HEK293 (cell line): ENCODE data around the gene PBX3.

ENCODE experiments used
- CTCF ChIA-PET: fragments of 350-600 bp; formaldehyde crosslinking; extraction: SDS; loops from one replicate; lab custom pipeline; 2021; ENCODE audit warnings: antibody characterized with exemption; lab: Yijun Ruan, JAX
- POLR2A ChIA-PET: fragments of 300-600 bp; formaldehyde crosslinking; extraction: SDS; loops from one replicate; lab custom pipeline; 2020; ENCODE audit warnings: antibody characterized with exemption, inconsistent platforms; lab: Yijun Ruan, JAX
- H3K27ac ChIP-seq: fragments of 200-500 bp; sonication (Bioruptor generic); 2 replicates; pipeline ENCODE4 v1.5.1; 2014; ENCODE audit warnings: low read depth, low read length, control low read depth, inconsistent platforms; ENCODE audit errors: extremely low read depth
- H3K36me3 ChIP-seq, 2 experiments: fragments of 200-500 bp in 1 of 2; sonication (Bioruptor generic) in 1 of 2; 1 replicate in 1 of 2; 2 replicates in 1 of 2; pipeline ENCODE4 v1.5.1; 2014 to 2017; ENCODE audit warnings: inconsistent platforms in 2 of 2, low read length in 2 of 2; ENCODE audit not compliant: control insufficient read depth in 2 of 2, insufficient read depth in 1 of 2
- H3K4me1 ChIP-seq: fragments of 200-500 bp; sonication (Bioruptor generic); 2 replicates; pipeline ENCODE4 v1.5.1; 2014; ENCODE audit warnings: mild to moderate bottlenecking, low read length, inconsistent platforms; ENCODE audit not compliant: control insufficient read depth, insufficient read depth
- H3K4me3 ChIP-seq: 2 replicates; pipeline ENCODE4 v1.5.1; 2011; ENCODE audit warnings: low read depth, mild to moderate bottlenecking, control low read depth, low read length, moderate library complexity
- H3K9me3 ChIP-seq: fragments of 200-500 bp; sonication (Bioruptor generic); 2 replicates; pipeline ENCODE4 v1.5.1; 2014; ENCODE audit warnings: low read depth, low read length, inconsistent platforms; ENCODE audit not compliant: control insufficient read depth, insufficient read depth
- HOXD13 ChIP-seq: sonication (generic); formaldehyde crosslinking; IDR thresholded peaks from 2 replicates; pipeline ENCODE4 v1.8.0; 2022; ENCODE audit warnings: missing genetic modification reagents, borderline replicate concordance
- TCF7L2 ChIP-seq: IDR thresholded peaks from 2 replicates; pipeline ENCODE4 v1.6.1; 2011; ENCODE audit warnings: low read depth, mild to moderate bottlenecking, inconsistent platforms, low read length, moderate library complexity, borderline replicate concordance
- ZNF433 ChIP-seq: fragments of 450-650 bp; formaldehyde crosslinking; IDR thresholded peaks from 2 replicates; pipeline ENCODE4 v1.5.1; 2016; ENCODE audit warnings: missing biosample characterization, missing genetic modification characterization, low read depth
- ZNF600 ChIP-seq: fragments of 450-650 bp; formaldehyde crosslinking; IDR thresholded peaks from 2 replicates; pipeline ENCODE4 v1.5.1; 2016; ENCODE audit warnings: missing biosample characterization, missing genetic modification characterization
- ZNF610 ChIP-seq: fragments of 450-650 bp; formaldehyde crosslinking; IDR thresholded peaks from 2 replicates; pipeline ENCODE4 v1.5.1; 2016; ENCODE audit warnings: missing biosample characterization, missing genetic modification characterization, borderline replicate concordance
- ZNF624 ChIP-seq: fragments of 450-650 bp; formaldehyde crosslinking; IDR thresholded peaks from 2 replicates; pipeline ENCODE4 v1.5.1; 2017; ENCODE audit warnings: missing biosample characterization, missing genetic modification characterization
- ZNF768 ChIP-seq: fragments of 450-650 bp; formaldehyde crosslinking; IDR thresholded peaks from 2 replicates; pipeline ENCODE4 v1.5.1; 2018; ENCODE audit warnings: missing biosample characterization, mild to moderate bottlenecking, missing genetic modification characterization
- ZSCAN16 ChIP-seq: fragments of 450-650 bp; formaldehyde crosslinking; IDR thresholded peaks from 2 replicates; pipeline ENCODE4 v1.5.1; 2016; ENCODE audit warnings: missing biosample characterization, missing genetic modification characterization
- ZSCAN23 ChIP-seq: fragments of 450-650 bp; formaldehyde crosslinking; IDR thresholded peaks from 2 replicates; pipeline ENCODE4 v1.5.1; 2016; ENCODE audit warnings: missing biosample characterization, missing genetic modification characterization
- ZSCAN30 ChIP-seq: fragments of 450-650 bp; IDR thresholded peaks from 2 replicates; pipeline ENCODE4 v1.5.1; 2018; ENCODE audit warnings: missing biosample characterization, mild to moderate bottlenecking, missing genetic modification characterization, moderate library complexity
- TF ChIP-seq, protein P1 (sequence below): fragments of 450-650 bp; formaldehyde crosslinking; IDR thresholded peaks from 2 replicates; pipeline ENCODE4 v1.5.1; 2017; ENCODE audit warnings: missing biosample characterization, missing genetic modification characterization
- TF ChIP-seq, protein P2 (sequence below): fragments of 450-650 bp; formaldehyde crosslinking; conservative IDR thresholded peaks from 2 replicates; pipeline ENCODE4 v1.5.1; 2016; ENCODE audit warnings: low read depth, missing biosample characterization, missing genetic modification characterization
- TF ChIP-seq, protein P3 (sequence below): fragments of 450-650 bp; formaldehyde crosslinking; IDR thresholded peaks from 2 replicates; pipeline ENCODE4 v1.5.1; 2016; ENCODE audit warnings: missing biosample characterization, missing genetic modification characterization
- TF ChIP-seq, protein P4 (sequence below): fragments of 450-650 bp; formaldehyde crosslinking; IDR thresholded peaks from 2 replicates; pipeline ENCODE4 v1.5.1; 2017; ENCODE audit warnings: missing biosample characterization, missing genetic modification characterization

PBX3 gene

DNA sequence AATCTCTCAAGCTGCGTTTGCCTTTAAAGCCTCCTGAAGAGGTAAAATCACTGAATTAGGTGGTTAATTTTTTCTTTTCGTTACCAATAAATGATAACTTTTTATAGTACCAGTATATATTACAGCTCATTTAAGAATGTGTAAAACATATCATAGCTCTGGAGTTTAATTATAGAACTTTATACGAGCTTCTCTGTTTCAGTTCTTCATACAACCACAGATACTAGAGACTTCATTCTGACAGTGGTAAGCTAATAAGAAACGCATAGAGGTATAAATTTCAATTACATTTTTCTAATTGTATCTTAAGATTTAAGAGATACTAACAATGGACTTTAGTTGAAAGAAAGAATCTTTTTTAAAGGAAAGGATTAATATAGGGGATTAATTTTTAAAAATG, 73.9 kb downstream of the PBX3 start:
- ChIA-PET POLR2A (no interaction called here), CTCF (interaction anchor here (0.5 kb wide), 1 partner anchor 520 kb away, joined by 3 read pairs; no protein-coding TSS in a partner anchor)
- Histone ChIP-seq H3K4me1 (peaks cover 9% of the 10 kb centered on the region), H3K4me3 (no peak overlapping the region), H3K9me3 (no peaks in the 10 kb centered on the region), H3K27ac (no peak overlapping the region), H3K36me3 (no peaks in the 10 kb centered on the region; a peak in 1 of 3 replicates)
- TF ChIP-seq ZNF600 (tag by site-specific recombination) (no peak), ZSCAN16 (tag by site-specific recombination) (no peak), TCF7L2 (no peak), HOXD13 (CRISPR knock-in tag) (no peak)

DNA sequence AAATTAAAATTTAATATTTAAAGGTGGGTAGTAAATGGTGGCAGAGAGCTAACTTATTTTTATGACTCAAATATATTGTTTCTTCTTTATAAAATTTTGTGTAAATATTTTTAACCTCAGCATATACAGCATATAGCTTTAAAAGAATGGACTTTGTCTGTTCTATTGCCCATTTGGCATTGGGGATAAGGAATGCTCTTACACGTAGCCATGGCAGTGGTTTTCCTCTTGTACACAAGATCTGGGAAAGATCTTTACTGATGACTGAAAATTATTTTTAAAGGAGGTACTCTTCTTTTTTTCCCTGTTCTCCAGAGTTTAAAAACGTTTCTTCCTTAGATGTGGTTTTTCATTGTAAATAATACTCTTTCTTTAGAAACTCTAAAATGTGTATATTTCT, 75.0 kb downstream of the PBX3 start:
- TF ChIP-seq ZSCAN23 (no peak), ZNF624 (tag by site-specific recombination) (no peak), ZNF610 (tag by site-specific recombination) (no peak), ZNF768 (no peak), ZNF433 (tag by site-specific recombination) (no peak), ZSCAN30 (tag by site-specific recombination) (no peak)
- TF ChIP-seq, protein P1, sequence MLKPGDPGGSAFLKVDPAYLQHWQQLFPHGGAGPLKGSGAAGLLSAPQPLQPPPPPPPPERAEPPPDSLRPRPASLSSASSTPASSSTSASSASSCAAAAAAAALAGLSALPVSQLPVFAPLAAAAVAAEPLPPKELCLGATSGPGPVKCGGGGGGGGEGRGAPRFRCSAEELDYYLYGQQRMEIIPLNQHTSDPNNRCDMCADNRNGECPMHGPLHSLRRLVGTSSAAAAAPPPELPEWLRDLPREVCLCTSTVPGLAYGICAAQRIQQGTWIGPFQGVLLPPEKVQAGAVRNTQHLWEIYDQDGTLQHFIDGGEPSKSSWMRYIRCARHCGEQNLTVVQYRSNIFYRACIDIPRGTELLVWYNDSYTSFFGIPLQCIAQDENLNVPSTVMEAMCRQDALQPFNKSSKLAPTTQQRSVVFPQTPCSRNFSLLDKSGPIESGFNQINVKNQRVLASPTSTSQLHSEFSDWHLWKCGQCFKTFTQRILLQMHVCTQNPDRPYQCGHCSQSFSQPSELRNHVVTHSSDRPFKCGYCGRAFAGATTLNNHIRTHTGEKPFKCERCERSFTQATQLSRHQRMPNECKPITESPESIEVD = 0 out of 2 replicates have a peak, but pooled peaks have one; percentile 10
- TF ChIP-seq, protein P2, sequence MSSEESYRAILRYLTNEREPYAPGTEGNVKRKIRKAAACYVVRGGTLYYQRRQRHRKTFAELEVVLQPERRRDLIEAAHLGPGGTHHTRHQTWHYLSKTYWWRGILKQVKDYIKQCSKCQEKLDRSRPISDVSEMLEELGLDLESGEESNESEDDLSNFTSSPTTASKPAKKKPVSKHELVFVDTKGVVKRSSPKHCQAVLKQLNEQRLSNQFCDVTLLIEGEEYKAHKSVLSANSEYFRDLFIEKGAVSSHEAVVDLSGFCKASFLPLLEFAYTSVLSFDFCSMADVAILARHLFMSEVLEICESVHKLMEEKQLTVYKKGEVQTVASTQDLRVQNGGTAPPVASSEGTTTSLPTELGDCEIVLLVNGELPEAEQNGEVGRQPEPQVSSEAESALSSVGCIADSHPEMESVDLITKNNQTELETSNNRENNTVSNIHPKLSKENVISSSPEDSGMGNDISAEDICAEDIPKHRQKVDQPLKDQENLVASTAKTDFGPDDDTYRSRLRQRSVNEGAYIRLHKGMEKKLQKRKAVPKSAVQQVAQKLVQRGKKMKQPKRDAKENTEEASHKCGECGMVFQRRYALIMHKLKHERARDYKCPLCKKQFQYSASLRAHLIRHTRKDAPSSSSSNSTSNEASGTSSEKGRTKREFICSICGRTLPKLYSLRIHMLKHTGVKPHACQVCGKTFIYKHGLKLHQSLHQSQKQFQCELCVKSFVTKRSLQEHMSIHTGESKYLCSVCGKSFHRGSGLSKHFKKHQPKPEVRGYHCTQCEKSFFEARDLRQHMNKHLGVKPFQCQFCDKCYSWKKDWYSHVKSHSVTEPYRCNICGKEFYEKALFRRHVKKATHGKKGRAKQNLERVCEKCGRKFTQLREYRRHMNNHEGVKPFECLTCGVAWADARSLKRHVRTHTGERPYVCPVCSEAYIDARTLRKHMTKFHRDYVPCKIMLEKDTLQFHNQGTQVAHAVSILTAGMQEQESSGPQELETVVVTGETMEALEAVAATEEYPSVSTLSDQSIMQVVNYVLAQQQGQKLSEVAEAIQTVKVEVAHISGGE (tag by site-specific recombination) = no peak
- TF ChIP-seq, all 188 proteins: peak for 1
- H3K4me1 ChIP-seq = peaks cover 9% of the 10 kb centered on the region
- POLR2A ChIA-PET = no interaction called here
- H3K9me3 ChIP-seq = no peaks in the 10 kb centered on the region
- H3K36me3 ChIP-seq = no peaks in the 10 kb centered on the region; a peak in 1 of 3 replicates
- H3K27ac ChIP-seq = no peak overlapping the region
- CTCF ChIA-PET = no interaction called here
- H3K4me3 ChIP-seq = no peak overlapping the region

DNA sequence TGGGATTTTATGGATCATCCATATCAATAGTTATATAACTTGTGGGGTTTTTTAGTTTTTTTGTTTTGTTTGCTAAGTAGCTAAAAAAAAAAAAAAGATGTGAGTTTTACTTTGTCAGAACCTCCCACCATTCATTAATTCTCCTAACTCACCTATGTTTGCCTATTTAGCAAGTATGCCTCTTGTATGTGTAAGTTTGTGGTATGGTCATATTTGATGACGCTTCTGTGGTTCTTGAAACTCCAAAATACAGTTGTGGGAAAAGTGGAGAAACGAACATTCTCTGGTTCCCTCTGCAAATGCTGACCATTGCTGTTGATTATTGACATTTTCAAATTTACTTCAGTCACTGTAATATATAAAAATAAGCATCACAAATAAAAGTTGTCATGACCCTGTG, 75.7 kb downstream of the PBX3 start:
- no peak overlapping the region for H3K4me3 ChIP-seq
- no peak overlapping the region for H3K27ac ChIP-seq
- ChIA-PET CTCF (no interaction called here), POLR2A (no interaction called here)
- H3K36me3 ChIP-seq = no peaks in the 10 kb centered on the region; a peak in 1 of 3 replicates
- TF ChIP-seq, protein P3, sequence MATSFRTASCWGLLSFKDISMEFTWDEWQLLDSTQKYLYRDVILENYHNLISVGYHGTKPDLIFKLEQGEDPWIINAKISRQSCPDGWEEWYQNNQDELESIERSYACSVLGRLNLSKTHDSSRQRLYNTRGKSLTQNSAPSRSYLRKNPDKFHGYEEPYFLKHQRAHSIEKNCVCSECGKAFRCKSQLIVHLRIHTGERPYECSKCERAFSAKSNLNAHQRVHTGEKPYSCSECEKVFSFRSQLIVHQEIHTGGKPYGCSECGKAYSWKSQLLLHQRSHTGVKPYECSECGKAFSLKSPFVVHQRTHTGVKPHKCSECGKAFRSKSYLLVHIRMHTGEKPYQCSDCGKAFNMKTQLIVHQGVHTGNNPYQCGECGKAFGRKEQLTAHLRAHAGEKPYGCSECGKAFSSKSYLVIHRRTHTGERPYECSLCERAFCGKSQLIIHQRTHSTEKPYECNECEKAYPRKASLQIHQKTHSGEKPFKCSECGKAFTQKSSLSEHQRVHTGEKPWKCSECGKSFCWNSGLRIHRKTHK (tag by site-specific recombination) = no peak
- TF ChIP-seq, protein P4, sequence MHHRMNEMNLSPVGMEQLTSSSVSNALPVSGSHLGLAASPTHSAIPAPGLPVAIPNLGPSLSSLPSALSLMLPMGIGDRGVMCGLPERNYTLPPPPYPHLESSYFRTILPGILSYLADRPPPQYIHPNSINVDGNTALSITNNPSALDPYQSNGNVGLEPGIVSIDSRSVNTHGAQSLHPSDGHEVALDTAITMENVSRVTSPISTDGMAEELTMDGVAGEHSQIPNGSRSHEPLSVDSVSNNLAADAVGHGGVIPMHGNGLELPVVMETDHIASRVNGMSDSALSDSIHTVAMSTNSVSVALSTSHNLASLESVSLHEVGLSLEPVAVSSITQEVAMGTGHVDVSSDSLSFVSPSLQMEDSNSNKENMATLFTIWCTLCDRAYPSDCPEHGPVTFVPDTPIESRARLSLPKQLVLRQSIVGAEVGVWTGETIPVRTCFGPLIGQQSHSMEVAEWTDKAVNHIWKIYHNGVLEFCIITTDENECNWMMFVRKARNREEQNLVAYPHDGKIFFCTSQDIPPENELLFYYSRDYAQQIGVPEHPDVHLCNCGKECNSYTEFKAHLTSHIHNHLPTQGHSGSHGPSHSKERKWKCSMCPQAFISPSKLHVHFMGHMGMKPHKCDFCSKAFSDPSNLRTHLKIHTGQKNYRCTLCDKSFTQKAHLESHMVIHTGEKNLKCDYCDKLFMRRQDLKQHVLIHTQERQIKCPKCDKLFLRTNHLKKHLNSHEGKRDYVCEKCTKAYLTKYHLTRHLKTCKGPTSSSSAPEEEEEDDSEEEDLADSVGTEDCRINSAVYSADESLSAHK (tag by site-specific recombination) = peak; percentile 79
- peaks cover 9% of the 10 kb centered on the region for H3K4me1 ChIP-seq
- H3K9me3 ChIP-seq = no peaks in the 10 kb centered on the region
